KMS-11 (cell line): ENCODE data around the gene SAMD4B.

Experiments used
- H2AFZ ChIP-seq: fragments of 200-600 bp; sonication (generic); 2 replicates; pipeline ENCODE4 v1.6.1; 2016; ENCODE audit warnings: antibody characterized with exemption, mixed run types, low read depth
- H3K27ac ChIP-seq: fragments of 200-600 bp; sonication (generic); 2 replicates; pipeline ENCODE4 v1.6.1; 2016; ENCODE audit warnings: mild to moderate bottlenecking, mixed run types
- H3K27me3 ChIP-seq: fragments of 200-600 bp; sonication (generic); 2 replicates; pipeline ENCODE4 v1.6.1; 2017; ENCODE audit warnings: mild to moderate bottlenecking, low read depth, mixed run types, moderate library complexity; ENCODE audit not compliant: insufficient read depth
- H3K36me3 ChIP-seq: fragments of 200-600 bp; sonication (generic); 2 replicates; pipeline ENCODE4 v1.6.1; 2017; ENCODE audit warnings: mild to moderate bottlenecking, mixed run types; ENCODE audit not compliant: insufficient read depth
- H3K4me1 ChIP-seq: fragments of 200-600 bp; sonication (generic); 2 replicates; pipeline ENCODE4 v1.6.1; 2016; ENCODE audit warnings: mild to moderate bottlenecking, low read depth, mixed run types; ENCODE audit not compliant: poor library complexity, severe bottlenecking
- H3K4me2 ChIP-seq: fragments of 200-600 bp; sonication (generic); 2 replicates; pipeline ENCODE4 v1.7.0; 2016; ENCODE audit warnings: mild to moderate bottlenecking, mixed run types
- H3K4me3 ChIP-seq: fragments of 200-600 bp; sonication (generic); IDR thresholded peaks from 2 replicates; pipeline ENCODE4 v1.6.1; 2017; ENCODE audit warnings: low read depth, low read length, mixed read lengths; ENCODE audit not compliant: insufficient read depth
- H3K79me2 ChIP-seq: fragments of 200-600 bp; sonication (generic); 2 replicates; pipeline ENCODE4 v1.6.1; 2016; ENCODE audit warnings: low read depth, mixed run types; ENCODE audit not compliant: insufficient read depth
- H3K9ac ChIP-seq: fragments of 200-600 bp; sonication (generic); 2 replicates; pipeline ENCODE4 v1.6.1; 2016; ENCODE audit warnings: mild to moderate bottlenecking, mixed run types
- H4K20me1 ChIP-seq: fragments of 200-600 bp; sonication (generic); 2 replicates; pipeline ENCODE4 v1.6.1; 2016; ENCODE audit warnings: mild to moderate bottlenecking, mixed run types; ENCODE audit not compliant: insufficient read depth
- TF ChIP-seq, protein P1 (sequence below): fragments of 200-600 bp; sonication (generic); conservative IDR thresholded peaks from 2 replicates; pipeline ENCODE4 v1.6.1; 2017; ENCODE audit warnings: low read depth, mild to moderate bottlenecking, antibody characterized with exemption, low read length, moderate library complexity, mixed read lengths

The SAMD4B gene

DNA sequence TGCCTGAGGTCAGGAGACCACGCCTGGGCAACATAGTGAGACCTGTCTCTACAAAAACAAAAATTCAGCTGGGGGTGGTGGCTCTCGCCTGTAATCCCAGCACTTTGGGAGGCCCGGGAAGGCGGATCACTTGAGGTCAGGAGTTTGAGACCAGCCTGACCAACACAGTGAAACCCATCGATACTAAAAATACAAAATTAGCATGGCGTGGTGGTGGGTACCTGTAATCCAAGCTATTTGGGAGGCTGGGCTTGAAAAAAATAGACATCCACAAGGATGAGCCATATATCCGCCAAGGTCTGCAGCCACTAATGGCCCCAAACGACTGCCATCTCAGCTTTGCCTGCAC lies 90.4 kb downstream of the SAMD4B start:
- Histone ChIP-seq H3K4me2 (no peak overlapping the region), H3K4me1 (peaks cover 54% of the 10 kb centered on the region), H2AFZ (no peak overlapping the region), H4K20me1 (no peaks in the 10 kb centered on the region), H3K27me3 (0 out of 2 replicates have a peak, but pooled peaks cover under 1% of the 10 kb centered on the region), H3K27ac (peak overlapping the region; percentile 16; the same call in 1 of the 2 replicates), H3K4me3 (no peak overlapping the region), H3K79me2 (peaks cover 23% of the 10 kb centered on the region), H3K9ac (no peak overlapping the region), H3K36me3 (peaks cover 27% of the 10 kb centered on the region; the same call in 1 of the 2 replicates)
- TF ChIP-seq, protein P1, sequence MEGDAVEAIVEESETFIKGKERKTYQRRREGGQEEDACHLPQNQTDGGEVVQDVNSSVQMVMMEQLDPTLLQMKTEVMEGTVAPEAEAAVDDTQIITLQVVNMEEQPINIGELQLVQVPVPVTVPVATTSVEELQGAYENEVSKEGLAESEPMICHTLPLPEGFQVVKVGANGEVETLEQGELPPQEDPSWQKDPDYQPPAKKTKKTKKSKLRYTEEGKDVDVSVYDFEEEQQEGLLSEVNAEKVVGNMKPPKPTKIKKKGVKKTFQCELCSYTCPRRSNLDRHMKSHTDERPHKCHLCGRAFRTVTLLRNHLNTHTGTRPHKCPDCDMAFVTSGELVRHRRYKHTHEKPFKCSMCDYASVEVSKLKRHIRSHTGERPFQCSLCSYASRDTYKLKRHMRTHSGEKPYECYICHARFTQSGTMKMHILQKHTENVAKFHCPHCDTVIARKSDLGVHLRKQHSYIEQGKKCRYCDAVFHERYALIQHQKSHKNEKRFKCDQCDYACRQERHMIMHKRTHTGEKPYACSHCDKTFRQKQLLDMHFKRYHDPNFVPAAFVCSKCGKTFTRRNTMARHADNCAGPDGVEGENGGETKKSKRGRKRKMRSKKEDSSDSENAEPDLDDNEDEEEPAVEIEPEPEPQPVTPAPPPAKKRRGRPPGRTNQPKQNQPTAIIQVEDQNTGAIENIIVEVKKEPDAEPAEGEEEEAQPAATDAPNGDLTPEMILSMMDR, result no peak

DNA sequence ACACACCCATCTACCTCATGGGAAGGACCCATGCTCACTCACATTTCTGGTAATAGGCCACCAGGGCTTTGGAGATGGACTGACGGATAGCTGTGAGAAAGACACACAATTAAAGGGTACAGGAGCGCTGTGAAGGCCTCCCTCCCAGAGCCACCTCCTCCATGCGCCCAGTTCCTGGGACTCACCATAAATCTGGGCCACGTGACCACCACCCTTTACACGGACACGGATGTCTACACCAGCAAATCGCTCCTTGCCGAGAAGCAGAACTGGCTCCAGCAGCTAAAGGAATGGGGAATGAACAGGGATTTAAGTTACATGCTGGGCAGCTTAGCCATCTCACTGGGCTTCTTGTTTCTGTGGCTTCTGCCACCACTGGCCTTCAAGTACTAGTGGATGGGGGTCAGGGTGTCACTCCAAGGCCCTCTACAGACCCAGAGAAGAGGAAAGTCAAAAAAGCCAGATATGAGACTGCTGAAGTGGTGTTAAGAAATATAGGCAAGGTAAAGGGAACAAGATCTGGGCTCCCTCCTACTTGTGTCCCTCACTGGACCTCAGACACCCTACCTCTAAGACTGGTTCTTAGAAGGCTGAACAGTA lies 91.4 kb downstream of the SAMD4B start:
- Histone ChIP-seq H3K27ac (peak overlapping the region; percentile 75; the same call in 1 of the 2 replicates), H3K36me3 (peaks cover 27% of the 10 kb centered on the region; the same call in 1 of the 2 replicates), H2AFZ (no peak overlapping the region), H3K4me1 (peaks cover 54% of the 10 kb centered on the region), H3K9ac (no peak overlapping the region), H3K27me3 (no peaks in the 10 kb centered on the region), H4K20me1 (no peaks in the 10 kb centered on the region), H3K79me2 (peaks cover 23% of the 10 kb centered on the region), H3K4me2 (peak overlapping the region; percentile 100), H3K4me3 (no peak overlapping the region)
- TF ChIP-seq, protein P1, result no peak

DNA sequence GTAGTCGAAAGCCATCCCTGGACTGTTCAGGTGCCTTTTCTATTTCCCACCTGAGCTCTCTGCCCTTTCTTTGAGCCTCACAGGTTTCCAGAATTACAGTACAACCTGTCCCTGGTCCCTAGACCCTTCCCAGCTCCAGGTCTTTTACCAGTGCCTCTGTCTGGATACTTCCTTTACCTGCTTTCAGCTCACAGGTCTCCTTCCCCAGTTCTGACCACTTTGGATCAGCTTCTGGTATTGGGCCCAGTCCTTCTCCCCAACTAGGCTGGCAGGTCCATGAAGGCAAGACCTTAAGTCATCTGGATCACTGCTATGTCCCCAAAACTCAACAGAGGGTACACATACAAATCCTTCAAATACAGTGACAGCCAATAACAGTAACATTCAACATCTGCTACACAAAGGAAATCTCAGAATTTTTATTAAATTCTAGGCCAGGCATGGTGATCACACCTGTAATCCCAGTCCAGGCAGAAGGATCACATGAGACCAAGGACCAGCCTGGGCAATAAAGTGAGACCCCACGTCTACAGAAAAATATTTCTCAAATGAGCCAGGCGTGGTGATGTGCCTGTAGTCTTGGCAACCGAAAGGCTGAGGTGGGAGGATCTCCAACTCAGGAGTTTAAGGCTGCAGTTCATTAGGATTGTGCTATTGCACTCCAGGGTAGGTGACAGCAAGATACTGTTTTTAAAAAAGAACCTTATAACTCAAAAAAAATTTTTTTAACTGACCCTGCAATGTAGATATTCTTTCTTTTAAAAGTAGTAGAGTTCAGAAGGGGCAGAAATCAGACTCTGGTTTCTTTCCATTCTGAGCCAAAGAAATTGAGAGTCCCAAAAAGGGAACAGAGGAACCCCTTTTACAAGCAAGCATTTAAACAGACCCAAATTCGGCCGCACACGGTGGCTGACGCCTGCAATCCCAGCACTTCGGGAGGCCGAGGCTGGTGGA lies 92.2 kb downstream of the SAMD4B start:
- H4K20me1 ChIP-seq, result no peaks in the 10 kb centered on the region
- H3K4me2 ChIP-seq, result peak overlapping the region; percentile 100
- H2AFZ ChIP-seq, result no peak overlapping the region
- H3K4me1 ChIP-seq, result peaks cover 54% of the 10 kb centered on the region
- H3K27ac ChIP-seq, result peak overlapping the region; percentile 75
- H3K9ac ChIP-seq, result peak overlapping the region; percentile 97
- TF ChIP-seq, protein P1, result no peak
- H3K79me2 ChIP-seq, result peaks cover 23% of the 10 kb centered on the region
- no peak overlapping the region for H3K4me3 ChIP-seq
- no peaks in the 10 kb centered on the region for H3K27me3 ChIP-seq
- H3K36me3 ChIP-seq, result peaks cover 27% of the 10 kb centered on the region; the same call in 1 of the 2 replicates
